ENCODE results near the gene NKD1. TPM values are rescaled to one million over a fixed set of nuclear protein-coding genes. Genes with fewer than 3 reads are reported as not detected.

NKD1 gene
- total RNA-seq, 2 experiments from 2014 or later = 0.67 to 1.6 TPM

DNA sequence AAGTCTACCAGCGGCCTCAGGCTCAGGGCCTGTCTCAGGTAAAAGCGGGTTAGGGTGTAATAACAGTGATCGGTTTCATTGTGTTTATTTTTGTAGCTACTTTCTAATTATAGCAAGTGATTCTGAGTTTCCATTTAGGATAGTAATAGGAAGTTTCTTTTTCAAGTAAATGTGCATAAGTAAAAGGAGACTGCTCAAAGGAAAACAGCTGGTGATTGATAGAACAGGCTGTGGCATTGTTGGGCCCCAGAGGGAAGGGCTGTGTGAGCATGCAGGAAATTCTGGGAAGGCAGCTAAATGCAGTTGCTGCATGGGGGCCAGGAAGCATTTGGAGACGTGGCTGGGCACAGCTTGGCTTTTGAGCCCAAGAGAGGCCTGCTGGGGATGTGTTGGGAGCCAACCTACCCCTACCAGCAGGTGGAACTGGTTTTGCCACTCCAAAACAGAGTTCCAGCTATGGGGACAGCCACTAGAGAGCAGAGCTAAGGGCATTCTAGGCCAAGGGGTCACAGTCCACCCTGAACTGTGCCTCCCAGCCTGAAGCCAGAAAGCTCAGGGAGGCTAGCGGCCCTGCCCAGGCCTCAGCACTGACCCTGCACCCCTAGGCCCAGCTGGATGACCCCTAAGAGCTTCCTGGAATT lies 120.3 kb downstream of the NKD1 start:
- intact Hi-C loops (cut with micrococcal nuclease) = loop anchor here (5.0 kb wide), 5 partner anchors 121 to 456 kb away; partner anchors contain the start of genes ADCY7, BRD7 and NKD1
- POLR2A ChIA-PET = interaction anchor here (0.8 to 4.0 kb wide), 8 partner anchors 10 to 89 kb away, joined by 3 to 17 read pairs (median 5); partner anchors contain the start of genes CYLD and SNX20
- Mint-ChIP-seq H3K36me3 (peaks cover 25% of the 10 kb centered on the region), H3K4me3 (no peak overlapping the region), H3K27ac (peak overlapping the region; percentile 73), H3K27me3 (no peaks in the 10 kb centered on the region), H3K9me3 (peaks cover 21% of the 10 kb centered on the region), H3K4me1 (ENCODE audit: low read depth) (peaks cover 48% of the 10 kb centered on the region)
- DNase-seq = no peak
- CTCF ChIA-PET = interaction anchor here (0.7 to 20.1 kb wide), 22 partner anchors 11 to 643 kb away, joined by 3 to 430 read pairs (median 8); partner anchors contain the start of genes BRD7, CNEP1R1, CYLD and SNX20

DNA sequence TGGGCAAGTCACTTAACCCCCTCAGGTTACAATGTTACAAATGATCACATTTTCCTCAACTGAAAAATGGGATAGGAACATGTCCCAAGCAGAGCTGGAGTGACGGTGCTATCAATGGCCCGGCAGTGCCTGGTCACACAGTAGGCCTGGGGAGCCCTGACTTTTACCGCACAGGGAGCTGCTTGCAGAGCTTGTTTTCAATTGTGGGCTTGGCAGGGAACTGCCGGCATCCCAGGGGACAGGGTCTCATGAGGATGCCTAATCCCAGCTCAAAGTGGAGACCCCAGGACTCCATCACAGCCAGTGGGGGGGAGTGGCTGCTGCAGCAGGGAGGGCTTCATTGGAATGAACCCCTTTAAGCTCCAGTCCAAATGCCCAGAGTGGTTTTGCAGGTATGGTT lies 121.5 kb downstream of the NKD1 start:
- no peak overlapping the region for H3K4me3 Mint-ChIP-seq
- H3K36me3 Mint-ChIP-seq = peaks cover 36% of the 10 kb centered on the region
- no peaks in the 10 kb centered on the region for H3K27me3 Mint-ChIP-seq
- no peak overlapping the region for H3K27ac Mint-ChIP-seq
- intact Hi-C loops (cut with micrococcal nuclease) = loop anchor here (5.0 kb wide), 5 partner anchors 122 to 457 kb away; partner anchors contain the start of genes ADCY7, BRD7 and NKD1
- DNase-seq = no peak
- H3K4me1 Mint-ChIP-seq (ENCODE audit: low read depth) = peaks cover 45% of the 10 kb centered on the region
- ChIA-PET CTCF (interaction anchor here (0.5 to 20.1 kb wide), 8 partner anchors 9 to 456 kb away, joined by 3 to 430 read pairs (median 33); partner anchors contain the start of gene SNX20), POLR2A (interaction anchor here (0.9 to 4.0 kb wide), 3 partner anchors 12 to 77 kb away, joined by 3 to 17 read pairs (median 5); partner anchors contain the start of gene SNX20)
- peaks cover 27% of the 10 kb centered on the region for H3K9me3 Mint-ChIP-seq

DNA sequence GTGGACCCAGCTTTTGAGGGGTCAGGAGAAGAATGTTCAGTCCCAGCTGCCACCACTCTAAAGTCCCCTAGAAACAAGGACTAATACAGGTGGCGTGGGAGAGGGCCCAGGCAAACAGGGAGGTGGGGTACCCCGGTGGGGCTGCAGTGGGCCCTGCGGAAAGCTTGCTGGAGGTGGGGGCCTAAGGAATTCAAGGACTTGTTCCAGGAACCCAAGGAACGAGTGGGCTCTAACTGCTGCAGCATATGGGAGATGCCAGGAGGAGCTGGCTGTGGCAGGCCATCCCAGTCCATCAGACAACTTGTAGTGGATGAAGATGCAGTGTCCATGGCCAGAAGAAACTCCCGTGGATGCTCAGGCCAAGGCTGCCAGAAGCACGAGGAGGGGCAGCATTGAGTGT lies 122.3 kb downstream of the NKD1 start:
- H3K9me3 Mint-ChIP-seq = peaks cover 27% of the 10 kb centered on the region
- ChIA-PET CTCF (interaction anchor here (0.5 to 20.1 kb wide), 13 partner anchors 14 to 457 kb away, joined by 3 to 430 read pairs (median 12); no protein-coding TSS in a partner anchor), POLR2A (interaction anchor here (0.9 to 1.4 kb wide), 2 partner anchors 11 to 76 kb away, joined by 3 to 5 read pairs; partner anchors contain the start of gene SNX20)
- no peak for DNase-seq
- peaks cover 42% of the 10 kb centered on the region for H3K36me3 Mint-ChIP-seq
- H3K4me1 Mint-ChIP-seq (ENCODE audit: low read depth) = peaks cover 42% of the 10 kb centered on the region
- H3K4me3 Mint-ChIP-seq = no peak overlapping the region
- peak overlapping the region; percentile 54 for H3K27ac Mint-ChIP-seq
- H3K27me3 Mint-ChIP-seq = no peaks in the 10 kb centered on the region
- intact Hi-C loops (cut with micrococcal nuclease) = no loop called here

DNA sequence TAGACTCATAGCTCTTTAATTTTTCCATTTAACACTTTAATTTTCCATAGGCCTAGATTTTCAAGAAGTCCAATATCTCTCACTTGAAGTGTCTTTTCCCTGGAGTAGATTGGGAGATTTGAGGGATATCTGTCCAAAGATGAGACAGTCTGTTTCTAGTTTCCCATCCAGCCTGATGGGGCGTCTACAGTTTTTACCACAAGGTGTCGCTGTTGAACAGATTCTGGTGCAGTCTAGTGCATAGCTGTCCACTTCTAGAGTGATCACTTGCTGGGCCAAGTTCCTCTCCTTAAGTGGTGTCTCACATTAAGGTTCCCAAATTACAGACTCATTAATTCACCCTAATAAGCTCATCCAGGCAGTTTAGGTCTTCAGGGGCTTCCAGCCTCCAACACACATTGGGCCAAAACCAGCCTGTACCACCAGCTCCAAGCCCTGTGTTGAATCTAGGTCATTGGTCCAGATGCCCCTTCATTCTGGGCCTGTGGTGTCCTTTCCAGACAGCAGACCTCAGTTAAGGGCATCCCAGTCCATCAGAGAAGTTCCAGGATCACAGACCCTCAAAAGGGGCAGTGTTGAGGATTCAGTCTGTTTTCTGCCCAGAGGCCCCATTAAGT lies 123.6 kb downstream of the NKD1 start:
- CTCF ChIA-PET = interaction anchor here (0.6 to 20.1 kb wide), 34 partner anchors 8 to 574 kb away, joined by 3 to 430 read pairs (median 4); partner anchors contain the start of genes CYLD and SNX20
- peaks cover 43% of the 10 kb centered on the region for H3K4me1 Mint-ChIP-seq (ENCODE audit: low read depth)
- H3K4me3 Mint-ChIP-seq = no peak overlapping the region
- H3K9me3 Mint-ChIP-seq = peaks cover 27% of the 10 kb centered on the region
- intact Hi-C loops (cut with micrococcal nuclease) = loop anchor here (1.0 kb wide), 2 partner anchors 76 to 135 kb away; no protein-coding TSS in a partner anchor
- peak overlapping the region; percentile 28 for H3K27ac Mint-ChIP-seq
- H3K27me3 Mint-ChIP-seq = no peaks in the 10 kb centered on the region
- POLR2A ChIA-PET = interaction anchor here (1.3 kb wide), 1 partner anchor 75 kb away, joined by 3 read pairs; no protein-coding TSS in a partner anchor
- DNase-seq = peak; percentile 79
- H3K36me3 Mint-ChIP-seq = peaks cover 55% of the 10 kb centered on the region

DNA sequence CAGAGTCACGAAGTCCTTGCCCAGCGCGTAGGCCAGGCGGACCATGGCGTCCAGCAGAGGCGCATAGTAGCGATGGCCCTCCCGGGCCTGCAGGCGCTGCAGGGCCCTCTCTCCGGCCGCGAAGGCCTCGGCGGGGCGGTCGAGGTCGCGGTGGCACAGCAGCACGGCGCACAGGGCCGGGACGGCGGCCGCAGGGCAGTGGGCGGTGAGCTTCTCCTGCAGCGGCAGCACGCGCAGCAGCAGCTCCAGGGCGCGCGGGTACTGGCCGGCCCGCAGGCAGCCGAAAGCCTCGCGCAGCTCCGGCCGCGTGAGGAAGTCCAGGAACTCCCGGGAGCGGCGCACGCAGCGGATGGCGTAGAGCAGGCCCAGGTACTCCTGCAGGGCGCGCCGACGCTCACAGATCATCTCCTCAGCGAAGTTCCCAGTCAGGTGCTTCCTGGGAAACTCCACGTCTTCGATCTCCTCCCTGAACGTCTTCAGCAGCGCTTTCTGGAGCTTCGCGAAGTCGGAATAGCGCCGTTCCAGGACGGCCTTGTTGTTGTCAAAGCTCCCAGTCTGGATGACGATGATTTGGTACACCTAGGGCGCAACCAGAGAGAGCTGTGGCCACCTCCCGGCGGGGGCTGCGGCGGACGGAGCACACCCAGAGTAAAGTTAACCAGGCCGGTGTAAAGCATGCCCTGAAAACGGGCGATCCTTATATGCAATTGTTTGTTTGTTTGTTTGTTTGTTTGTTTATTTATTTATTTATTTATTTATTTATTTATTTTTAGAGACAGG lies 125.5 kb downstream of the NKD1 start:
- peaks cover 44% of the 10 kb centered on the region for H3K4me1 Mint-ChIP-seq (ENCODE audit: low read depth)
- intact Hi-C loops (cut with micrococcal nuclease) = no loop called here
- H3K27me3 Mint-ChIP-seq = no peaks in the 10 kb centered on the region
- peaks cover 27% of the 10 kb centered on the region for H3K9me3 Mint-ChIP-seq
- H3K4me3 Mint-ChIP-seq = no peak overlapping the region
- no peak overlapping the region for H3K27ac Mint-ChIP-seq
- ChIA-PET POLR2A (interaction anchor here (1.1 to 1.4 kb wide), 4 partner anchors 23 to 71 kb away, joined by 3 to 4 read pairs (median 3); no protein-coding TSS in a partner anchor), CTCF (interaction anchor here (1.5 to 20.1 kb wide), 5 partner anchors 11 to 130 kb away, joined by 4 to 430 read pairs (median 13); no protein-coding TSS in a partner anchor)
- no peak for DNase-seq
- peaks cover 70% of the 10 kb centered on the region for H3K36me3 Mint-ChIP-seq

DNA sequence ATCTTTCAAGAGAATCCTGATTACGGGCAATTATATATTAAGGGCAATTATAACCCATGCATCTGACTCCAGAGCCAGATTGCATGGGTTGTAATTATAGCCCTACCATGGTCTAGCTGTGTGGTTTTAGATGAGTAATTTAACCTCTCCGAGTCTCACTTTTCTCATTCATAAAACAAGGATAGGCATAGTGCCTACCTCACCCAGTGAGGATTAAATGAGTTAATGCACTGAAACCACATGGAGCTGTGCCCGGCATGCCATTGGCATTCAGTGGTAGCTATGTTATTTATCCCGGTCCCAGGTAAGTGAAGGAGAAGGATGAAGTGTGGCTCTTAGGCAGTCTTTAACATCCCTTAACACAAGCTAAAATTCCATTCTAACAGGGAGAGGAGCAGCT lies 126.6 kb downstream of the NKD1 start:
- peaks cover 50% of the 10 kb centered on the region for H3K4me1 Mint-ChIP-seq (ENCODE audit: low read depth)

DNA sequence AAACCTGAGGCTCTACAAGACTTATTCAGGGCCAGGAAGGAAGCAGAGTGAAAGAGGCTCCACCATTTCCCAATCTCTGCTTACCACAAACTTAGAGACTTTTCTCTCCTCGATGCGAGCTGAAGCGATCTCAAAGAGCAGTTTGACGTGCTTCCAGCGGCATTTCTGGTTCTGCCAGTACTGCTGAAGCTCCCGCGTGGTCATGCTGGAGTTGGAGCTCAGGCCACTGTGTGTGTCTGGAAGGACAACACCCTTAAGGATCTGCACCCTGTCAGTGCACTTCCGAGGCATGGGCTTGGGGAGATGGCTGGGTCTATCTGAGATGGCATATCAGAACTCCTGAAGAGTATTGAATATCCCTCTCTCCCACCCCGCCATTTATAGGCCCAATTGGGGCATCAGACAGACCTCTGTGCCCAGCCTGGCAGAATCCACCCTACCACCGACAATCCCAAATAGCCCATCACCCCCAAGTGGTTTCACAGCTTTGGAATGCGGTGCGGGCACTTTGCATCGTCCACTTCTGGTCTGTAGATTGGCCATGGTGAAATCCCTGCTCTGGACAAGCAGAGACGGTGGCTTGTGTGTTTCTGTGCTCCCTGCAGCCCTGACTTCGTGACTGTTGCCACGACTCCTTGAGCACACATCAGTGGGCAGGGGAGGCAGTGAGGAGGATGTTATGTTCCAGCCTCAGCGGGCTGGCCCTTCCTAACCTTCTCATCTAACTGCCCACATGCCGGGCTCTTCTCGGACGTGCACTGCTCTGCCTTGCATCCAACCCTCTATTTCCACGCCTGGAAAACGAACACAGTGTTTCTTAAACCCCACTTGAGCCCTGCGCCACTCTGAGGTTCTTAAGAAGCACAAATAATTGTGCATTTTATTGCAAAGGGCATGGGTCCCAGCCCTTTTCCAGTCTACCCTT lies 127.8 kb downstream of the NKD1 start:
- DNase-seq = no peak
- Mint-ChIP-seq H3K27ac (peak overlapping the region; percentile 38), H3K9me3 (peaks cover 27% of the 10 kb centered on the region), H3K4me1 (ENCODE audit: low read depth) (peaks cover 52% of the 10 kb centered on the region), H3K27me3 (no peaks in the 10 kb centered on the region), H3K36me3 (peaks cover 83% of the 10 kb centered on the region), H3K4me3 (no peak overlapping the region)
- intact Hi-C loops (cut with micrococcal nuclease) = no loop called here
- ChIA-PET CTCF (interaction anchor here (0.9 to 20.1 kb wide), 8 partner anchors 9 to 349 kb away, joined by 3 to 430 read pairs (median 16); partner anchors contain the start of gene CYLD), POLR2A (interaction anchor here (1.1 kb wide), 1 partner anchor 11 kb away, joined by 3 read pairs; no protein-coding TSS in a partner anchor)

More for the DNA sequence above, 126.6 kb downstream of the NKD1 start:
- POLR2A ChIA-PET = interaction anchor here (1.1 to 1.4 kb wide), 3 partner anchors 12 to 70 kb away, joined by 3 to 4 read pairs (median 3); no protein-coding TSS in a partner anchor
- H3K9me3 Mint-ChIP-seq = peaks cover 27% of the 10 kb centered on the region
- DNase-seq = no peak
- CTCF ChIA-PET = interaction anchor here (0.7 to 20.1 kb wide), 8 partner anchors 9 to 348 kb away, joined by 3 to 430 read pairs (median 4); partner anchors contain the start of gene CYLD
- peaks cover 81% of the 10 kb centered on the region for H3K36me3 Mint-ChIP-seq
- no peaks in the 10 kb centered on the region for H3K27me3 Mint-ChIP-seq
- no peak overlapping the region for H3K4me3 Mint-ChIP-seq
- intact Hi-C loops (cut with micrococcal nuclease) = no loop called here
- H3K27ac Mint-ChIP-seq = no peak overlapping the region

DNA sequence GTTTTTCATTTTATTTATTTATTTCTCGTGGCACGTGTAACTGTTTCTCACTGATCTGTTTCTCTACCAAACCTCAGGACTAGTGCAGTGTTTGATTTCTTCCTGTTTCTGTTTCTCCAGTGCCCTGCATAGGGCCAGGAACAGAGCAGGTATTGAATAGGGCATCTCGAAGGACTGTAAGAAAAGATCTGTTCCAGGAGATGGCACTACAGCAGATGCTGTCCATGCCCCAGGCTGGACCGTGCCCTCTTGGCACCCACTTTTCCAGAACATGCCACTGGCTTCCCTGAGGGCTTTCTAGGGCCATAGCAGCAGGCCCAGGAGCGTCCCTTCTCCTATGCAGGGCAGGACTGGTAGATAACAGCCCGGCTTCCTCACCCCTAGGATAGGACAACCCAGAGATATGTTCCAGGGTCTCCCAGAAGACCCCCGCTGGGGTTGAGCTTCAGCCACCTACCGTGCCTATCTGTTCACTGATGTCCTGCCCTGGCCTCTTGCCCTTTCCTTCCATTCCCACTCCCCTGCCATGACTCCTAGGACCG lies 128.6 kb downstream of the NKD1 start:
- Mint-ChIP-seq H3K4me3 (no peak overlapping the region), H3K27ac (peak overlapping the region; percentile 91), H3K36me3 (peaks cover 75% of the 10 kb centered on the region), H3K27me3 (no peaks in the 10 kb centered on the region), H3K4me1 (ENCODE audit: low read depth) (peaks cover 51% of the 10 kb centered on the region), H3K9me3 (peaks cover 22% of the 10 kb centered on the region)
- DNase-seq = no peak
- ChIA-PET CTCF (interaction anchor here (0.6 to 20.1 kb wide), 11 partner anchors 10 to 465 kb away, joined by 3 to 430 read pairs (median 5); partner anchors contain the start of gene CYLD), POLR2A (interaction anchor here (2.6 to 9.6 kb wide), 2 partner anchors 9 to 20 kb away, joined by 14 to 123 read pairs; partner anchors contain the start of gene NOD2)
- intact Hi-C loops (cut with micrococcal nuclease) = loop anchor here (1.0 kb wide), 1 partner anchor 71 kb away; no protein-coding TSS in a partner anchor

DNA sequence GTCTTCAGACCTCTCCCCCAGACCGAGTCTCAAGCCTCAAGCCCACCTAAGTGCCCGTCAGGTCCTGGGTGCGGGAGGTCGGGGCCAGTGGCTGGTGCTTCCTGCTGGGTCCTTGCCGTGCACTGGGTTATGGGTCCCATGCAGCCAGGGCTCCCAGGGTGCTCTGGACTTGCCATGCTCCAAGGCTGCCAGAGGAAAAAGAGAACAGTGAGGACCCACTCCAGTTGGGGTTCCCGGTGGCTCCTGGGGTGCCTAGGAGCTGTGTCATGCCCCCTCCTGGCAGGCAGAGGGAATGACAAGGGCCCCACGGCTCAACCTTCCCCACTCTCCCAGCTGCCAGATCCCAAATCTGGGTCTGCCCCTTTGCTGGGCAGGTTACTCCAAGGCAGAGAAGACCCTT lies 129.2 kb downstream of the NKD1 start:
- peak overlapping the region; percentile 20 for H3K4me3 Mint-ChIP-seq

More for the DNA sequence above, 129.2 kb downstream of the NKD1 start:
- H3K27me3 Mint-ChIP-seq = no peaks in the 10 kb centered on the region
- H3K9me3 Mint-ChIP-seq = peaks cover 16% of the 10 kb centered on the region
- intact Hi-C loops (cut with micrococcal nuclease) = loop anchor here (1.0 kb wide), 1 partner anchor 70 kb away; no protein-coding TSS in a partner anchor
- CTCF ChIA-PET = interaction anchor here (0.6 to 20.1 kb wide), 12 partner anchors 10 to 466 kb away, joined by 3 to 430 read pairs (median 4); partner anchors contain the start of gene CYLD
- peaks cover 69% of the 10 kb centered on the region for H3K36me3 Mint-ChIP-seq
- POLR2A ChIA-PET = interaction anchor here (2.6 to 9.6 kb wide), 2 partner anchors 10 to 20 kb away, joined by 14 to 123 read pairs; partner anchors contain the start of gene NOD2
- DNase-seq = no peak
- H3K4me1 Mint-ChIP-seq (ENCODE audit: low read depth) = peaks cover 56% of the 10 kb centered on the region
- H3K27ac Mint-ChIP-seq = peak overlapping the region; percentile 91
